HG02610 (cell line): ENCODE measurements around the gene TMEM240.
"Not testable (repeated sequence)": the region's sequence is repeated elsewhere in the genome, so short reads cannot be mapped to it uniquely, and the experiment has no call there.

Experiments
- ATAC-seq: cut with Tn5 transposase; IDR thresholded peaks from one replicate; pipeline ENCODE4 v1.9.1; 2021; ENCODE audit warnings: mild to moderate bottlenecking, moderate library complexity; ENCODE audit not compliant: unreplicated experiment

The TMEM240 gene

GRCh38 chr1:1527092-1527816 is 13.2 kb downstream of the TMEM240 start:
- ATAC-seq = no peak

GRCh38 chr1:1526476-1526875 is 13.9 kb downstream of the TMEM240 start:
- not testable (repeated sequence) for ATAC-seq

- not testable (repeated sequence) for ATAC-seq
Observed at GRCh38 chr1:1524750-1525383, 15.6 kb downstream of the TMEM240 start.

GRCh38 chr1:1523651-1524050 is 16.8 kb downstream of the TMEM240 start:
- not testable (repeated sequence) for ATAC-seq

- not testable (repeated sequence) for ATAC-seq
Observed at GRCh38 chr1:1523226-1523625, 17.2 kb downstream of the TMEM240 start.

GRCh38 chr1:1522536-1522935 is 17.9 kb downstream of the TMEM240 start:
- ATAC-seq = not testable (repeated sequence)

GRCh38 chr1:1521331-1521730 is 19.1 kb downstream of the TMEM240 start:
- no peak for ATAC-seq

GRCh38 chr1:1519805-1520505 is 20.5 kb downstream of the TMEM240 start:
- not testable (repeated sequence) for ATAC-seq

- not testable (repeated sequence) for ATAC-seq
Observed at GRCh38 chr1:1518621-1519007, 21.8 kb downstream of the TMEM240 start.

GRCh38 chr1:1517973-1518620 is 22.3 kb downstream of the TMEM240 start:
- no peak for ATAC-seq

GRCh38 chr1:1516923-1517322 is 23.5 kb downstream of the TMEM240 start:
- ATAC-seq = not testable (repeated sequence)

GRCh38 chr1:1514376-1514775 is 26.0 kb downstream of the TMEM240 start:
- not testable (repeated sequence) for ATAC-seq

GRCh38 chr1:1513675-1514074 is 26.7 kb downstream of the TMEM240 start:
- ATAC-seq = not testable (repeated sequence)

GRCh38 chr1:1512425-1512824 is 28.0 kb downstream of the TMEM240 start:
- not testable (repeated sequence) for ATAC-seq

GRCh38 chr1:1511533-1512285 is 28.7 kb downstream of the TMEM240 start, which contains the start of gene ATAD3A:
Gene ATAD3A (plus strand): TSS chr1:1512162. CDS start chr1:1512269, 107 bp downstream.
- ATAC-seq = peak; percentile 76

GRCh38 chr1:1510912-1511532 is 29.4 kb downstream of the TMEM240 start:
- no peak for ATAC-seq

GRCh38 chr1:1509465-1509850 is 31.0 kb downstream of the TMEM240 start:
- ATAC-seq = not testable (repeated sequence)

- ATAC-seq = not testable (repeated sequence)
Observed at GRCh38 chr1:1508775-1509464, 31.5 kb downstream of the TMEM240 start.

- no peak for ATAC-seq
Observed at GRCh38 chr1:1507305-1507704, 33.1 kb downstream of the TMEM240 start.
